GM12891 (cell line): ENCODE results near the gene WWP2.

Experiments
- POLR2A ChIP-seq: IDR thresholded peaks from 2 replicates; pipeline ENCODE4 v1.6.1; 2011; ENCODE audit warnings: low read depth, low read length, control low read depth
- POLR2AphosphoS5 ChIP-seq: IDR thresholded peaks from 2 replicates; pipeline ENCODE4 v1.6.1; 2011; ENCODE audit warnings: low read depth, low read length, control low read depth
- POU2F2 ChIP-seq: IDR thresholded peaks from 2 replicates; pipeline ENCODE4 v1.6.1; 2011; ENCODE audit warnings: low read depth, mild to moderate bottlenecking, control low read depth, low read length, moderate library complexity

DNA sequence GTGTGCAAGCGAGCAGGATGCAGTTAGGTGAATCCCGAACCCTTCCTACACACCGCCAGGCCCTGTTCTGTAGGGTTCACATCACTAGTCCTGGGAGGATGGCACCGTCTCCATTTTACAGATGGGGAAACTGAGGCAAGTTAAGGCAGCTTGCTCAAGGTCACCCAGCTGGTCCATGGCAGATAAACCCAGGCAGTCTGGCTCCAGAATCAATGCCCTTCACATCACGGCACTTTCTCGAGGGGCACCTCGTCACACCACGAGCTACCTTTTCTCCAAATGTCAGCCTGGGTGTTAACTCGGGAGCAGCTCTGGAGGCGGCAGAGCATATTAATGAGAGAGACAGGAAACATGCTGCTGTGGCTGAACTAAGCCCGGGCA, 16.9 kb upstream of the WWP2 start:
- TF ChIP-seq POLR2AphosphoS5 (peak; percentile 42; the same call in 1 of the 2 replicates), POLR2A (peak; percentile 21; the same call in 1 of the 2 replicates), POU2F2 (no peak)
